ENCODE measurements around the gene KATNAL2.

DNA sequence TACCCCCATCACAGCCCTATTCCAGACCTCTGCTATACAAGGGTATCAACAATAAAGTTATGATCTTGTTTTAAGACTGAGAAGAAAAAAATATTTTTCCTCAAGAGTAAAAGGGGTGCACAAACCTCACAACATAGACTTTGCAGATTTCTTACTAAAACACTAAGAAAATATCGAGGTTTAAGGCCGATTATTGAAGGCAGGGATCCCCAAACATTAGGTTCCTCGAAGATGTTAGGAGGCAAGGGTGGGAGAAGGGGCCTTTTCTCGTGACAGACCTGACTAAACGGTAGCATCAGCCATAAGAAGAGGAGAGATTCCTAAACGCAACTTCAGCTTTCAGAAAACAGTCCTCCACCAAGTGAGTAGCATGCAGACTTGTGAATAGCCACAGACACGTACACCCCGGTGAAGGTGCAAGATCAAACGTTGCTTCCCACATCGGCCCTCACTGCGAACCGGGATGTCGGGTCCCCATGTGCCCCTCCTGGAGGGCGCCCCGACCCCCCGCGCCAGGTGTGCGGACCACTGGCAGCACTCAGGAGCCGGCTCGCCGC, 773 bp upstream of the KATNAL2 start:
- TF ChIP-seq EZH2 (IDR thresholded peaks at IDR 0.05; ENCODE audit: insufficient read depth, poor library complexity, severe bottlenecking), result no peak
- TF ChIP-seq EZH2phosphoT487 (IDR thresholded peaks at IDR 0.05; ENCODE audit: insufficient read depth, low read depth), result no peak

All from GM23248 (cell line).